Right renal pelvis (tissue), 4 donors: ENCODE measurements around the gene BRSK1. TPM values are rescaled to one million over a fixed set of nuclear protein-coding genes. Genes with fewer than 3 reads are reported as not detected.
"Not testable (repeated sequence)": the region's sequence is repeated elsewhere in the genome, so short reads cannot be mapped to it uniquely, and the experiment has no call there.

Experiments
- DNase-seq, 4 donors: peaks; one replicate each; pipeline ENCODE4 v3.0.0-alpha.2; 2013; ENCODE audit warnings: low read depth in 4 of 4, low spot score in 3 of 4, missing footprints in 1 of 4
- polyA plus RNA-seq, 4 donors: library from polyadenylated mRNA; unstranded; fragments of 120-200 nt; gene quantifications; one replicate each; pipeline ENCODE4 v1.2.1, GENCODE V29; 2013; ENCODE audit not compliant: insufficient read length in 4 of 4

BRSK1 gene
- polyA plus RNA-seq, 4 donors, result 14.1 to 16.7 (median 16.2) TPM

DNA sequence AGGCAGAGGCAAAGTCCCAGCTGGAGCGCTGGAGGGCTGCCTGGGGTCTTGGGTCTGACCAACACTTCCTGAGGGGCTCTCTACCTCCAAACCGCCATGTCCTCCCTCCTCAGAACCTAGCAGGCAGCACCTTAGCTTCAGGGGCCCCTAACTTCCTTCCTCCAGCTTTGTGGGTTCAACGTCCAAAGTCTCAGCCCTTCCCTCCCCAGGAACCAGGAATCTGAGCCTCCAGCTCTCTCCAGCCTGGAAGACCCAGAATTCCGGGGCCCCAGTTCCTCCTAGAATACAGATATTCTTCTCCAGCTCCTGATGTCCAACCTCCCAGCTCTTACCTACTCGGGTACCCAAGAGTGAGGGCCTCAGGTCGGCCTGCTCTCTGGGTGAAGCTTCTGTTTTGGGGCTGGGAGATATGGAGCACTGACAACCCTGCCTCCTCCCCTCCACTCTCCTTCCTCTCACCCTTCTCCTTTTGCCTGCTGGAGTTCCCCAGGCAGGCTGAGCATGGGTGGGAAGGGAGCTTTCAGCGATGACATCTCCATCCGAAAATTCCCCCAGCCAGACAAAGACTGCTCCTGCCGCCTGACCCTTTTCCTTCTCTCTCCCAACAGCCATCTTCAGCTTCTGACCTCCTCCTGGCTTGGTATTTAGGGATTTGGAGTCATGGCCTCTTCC is 37.8 kb downstream of the BRSK1 start:
- no peak for DNase-seq

DNA sequence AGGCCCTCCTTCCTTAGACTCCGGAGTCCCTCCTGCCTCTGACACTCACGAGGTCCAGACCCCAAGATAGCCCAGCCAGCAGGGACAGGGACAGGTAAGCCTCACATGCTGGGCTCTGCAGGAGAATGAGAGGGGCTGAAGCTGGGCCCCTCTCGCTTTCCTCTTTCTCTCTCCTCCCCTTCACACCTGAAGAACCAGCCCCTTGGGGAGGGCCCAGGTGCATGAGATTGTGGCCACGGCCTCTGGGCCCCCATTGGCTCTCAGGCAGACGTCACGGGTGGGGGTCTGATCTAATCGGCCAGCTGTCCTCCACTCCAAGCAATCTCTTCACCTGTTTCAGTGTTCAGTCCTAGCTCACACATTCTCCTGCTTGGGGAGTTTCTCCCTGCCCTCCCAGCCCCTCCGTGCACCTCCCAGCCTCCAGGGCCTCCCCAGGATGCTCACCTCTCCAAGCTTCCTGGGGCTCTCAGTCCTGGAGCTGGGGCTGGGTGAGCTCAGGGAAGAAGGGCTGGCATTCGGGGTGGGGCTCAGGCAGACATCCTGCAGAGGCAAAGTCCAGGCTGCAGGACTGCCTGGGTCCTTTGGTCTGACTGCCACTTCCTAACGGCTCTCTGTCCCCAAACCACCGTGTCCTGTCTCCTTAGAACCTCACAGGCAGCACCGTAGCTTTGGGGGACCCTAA is 38.5 kb downstream of the BRSK1 start:
- no peak for DNase-seq

DNA sequence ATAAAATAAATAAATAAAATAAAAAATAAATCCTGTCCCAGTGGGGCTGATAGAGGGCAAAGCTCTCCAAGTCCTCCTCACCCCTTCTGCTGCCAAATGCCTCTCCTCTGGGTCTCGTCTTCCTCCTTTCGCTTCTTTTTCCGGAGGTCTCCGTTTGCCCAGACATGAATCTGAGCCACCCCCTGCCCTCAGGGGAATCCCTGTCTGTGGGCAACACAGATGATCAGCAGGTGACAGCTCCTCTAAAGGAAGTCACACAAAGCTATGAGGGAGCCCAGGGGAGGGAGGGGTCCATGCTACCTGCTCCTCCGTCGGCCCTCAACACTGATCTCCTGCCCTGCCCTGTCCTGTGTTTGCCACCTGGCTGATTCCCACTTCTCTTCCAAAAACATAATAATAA is 40.9 kb downstream of the BRSK1 start:
- DNase-seq, result no peak

DNA sequence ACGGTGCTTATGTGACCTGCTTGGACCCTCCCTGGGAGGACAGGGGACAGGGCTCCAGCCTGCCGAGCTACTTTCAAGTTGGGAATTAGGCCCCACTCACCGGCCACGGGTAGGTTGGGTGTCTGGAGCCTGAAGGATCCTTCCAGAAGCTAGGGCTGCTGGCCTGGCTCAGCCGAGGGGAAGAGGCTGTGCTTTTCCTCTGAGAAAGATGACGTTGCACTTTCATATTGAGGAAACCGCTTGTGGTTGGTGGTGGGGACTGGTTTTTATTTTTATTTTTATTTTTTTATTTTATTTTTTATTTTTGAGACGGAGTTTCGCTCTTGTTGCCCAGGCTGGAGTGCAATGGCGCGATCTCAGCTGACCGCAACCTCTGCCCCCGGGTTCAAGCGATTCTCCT is 41.4 kb downstream of the BRSK1 start, which contains the start of gene TMEM150B:
TSS of gene TMEM150B (minus strand) at position 170 of the 400 bp plus-strand sequence. CDS start 4,305 bp downstream, outside the sequence.
- no peak for DNase-seq

DNA sequence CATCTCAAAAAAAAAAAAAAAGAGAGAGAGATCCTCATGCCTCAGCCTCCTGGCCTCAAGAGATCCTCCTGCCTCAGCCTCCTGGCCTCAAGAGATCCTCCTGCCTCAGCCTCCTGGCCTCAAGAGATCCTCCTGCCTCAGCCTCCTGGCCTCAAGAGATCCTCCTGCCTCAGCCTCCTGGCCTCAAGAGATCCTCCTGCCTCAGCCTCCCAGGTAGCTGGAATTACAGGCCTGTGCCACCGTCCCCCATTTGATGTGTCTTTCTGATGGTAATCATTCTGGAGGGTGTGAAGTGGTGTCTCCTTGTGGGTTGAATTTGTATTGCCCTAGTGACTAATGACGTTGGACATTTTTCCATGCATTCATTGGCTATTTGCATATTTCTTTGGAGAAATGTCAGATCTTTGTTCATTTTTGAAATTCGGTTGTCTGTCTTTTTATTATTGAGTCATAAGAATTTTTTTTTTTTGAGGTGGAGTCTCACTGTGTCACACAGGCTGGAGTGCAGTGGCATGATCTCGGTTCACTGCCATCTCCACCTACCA is 45.0 kb downstream of the BRSK1 start:
- not testable (repeated sequence) for DNase-seq

DNA sequence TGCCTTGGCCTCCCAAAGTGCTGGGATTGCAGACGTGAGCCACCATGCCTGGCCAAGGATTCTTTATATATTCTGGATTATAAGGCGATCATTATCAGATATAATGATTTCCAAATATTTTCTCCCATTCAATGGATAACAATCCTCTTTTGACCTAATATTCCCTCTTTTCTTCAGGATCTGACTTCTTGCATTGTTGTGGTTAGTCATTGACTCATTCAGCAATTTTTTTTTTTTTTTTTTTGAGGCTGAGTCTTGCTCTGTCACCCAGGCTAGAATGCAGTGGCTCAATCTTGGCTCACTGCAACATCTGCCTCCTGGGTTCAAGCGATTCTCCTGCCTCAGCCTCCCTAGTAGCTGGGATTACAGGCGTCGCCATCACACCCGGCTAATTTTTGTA is 46.0 kb downstream of the BRSK1 start:
- DNase-seq, result not testable (repeated sequence)

DNA sequence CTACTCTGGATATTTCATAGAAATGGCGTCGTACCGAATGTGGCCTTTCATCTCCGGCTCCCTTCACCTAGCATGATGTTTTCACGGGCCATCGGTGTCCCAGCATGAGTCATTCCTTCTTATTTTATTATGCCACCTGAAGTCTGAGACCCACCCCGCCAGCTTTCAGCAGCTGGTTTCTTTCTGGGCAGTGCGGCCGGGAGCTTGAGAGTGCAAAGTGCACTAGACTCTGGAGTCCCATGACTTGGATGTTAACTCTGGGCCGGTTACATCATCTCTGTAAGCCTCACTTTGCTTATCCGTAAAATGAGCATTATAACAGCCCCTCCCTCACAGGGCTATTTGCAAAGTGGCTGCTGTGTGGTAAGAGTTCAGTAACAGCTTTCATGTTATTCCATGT is 50.1 kb downstream of the BRSK1 start:
- no peak for DNase-seq

DNA sequence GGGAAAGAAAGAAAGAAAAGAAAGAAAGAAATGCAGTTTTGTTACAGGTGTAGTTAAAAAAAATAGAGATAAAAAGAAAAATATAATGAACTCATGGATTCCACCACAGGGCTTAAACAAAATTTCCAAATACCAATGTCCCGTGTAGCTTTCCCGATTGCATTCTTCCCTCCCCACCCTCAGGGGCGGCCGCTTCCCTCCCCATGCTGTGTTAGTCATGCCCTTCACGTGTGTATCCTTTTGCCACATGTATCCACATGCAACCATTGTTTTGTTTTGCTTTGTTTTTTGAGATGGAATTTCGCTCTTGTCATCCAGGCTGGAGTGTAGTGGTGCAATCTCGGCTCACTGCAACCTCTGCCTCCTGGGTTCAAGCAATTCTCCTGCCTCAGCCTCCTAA is 52.3 kb downstream of the BRSK1 start:
- DNase-seq, result no peak

DNA sequence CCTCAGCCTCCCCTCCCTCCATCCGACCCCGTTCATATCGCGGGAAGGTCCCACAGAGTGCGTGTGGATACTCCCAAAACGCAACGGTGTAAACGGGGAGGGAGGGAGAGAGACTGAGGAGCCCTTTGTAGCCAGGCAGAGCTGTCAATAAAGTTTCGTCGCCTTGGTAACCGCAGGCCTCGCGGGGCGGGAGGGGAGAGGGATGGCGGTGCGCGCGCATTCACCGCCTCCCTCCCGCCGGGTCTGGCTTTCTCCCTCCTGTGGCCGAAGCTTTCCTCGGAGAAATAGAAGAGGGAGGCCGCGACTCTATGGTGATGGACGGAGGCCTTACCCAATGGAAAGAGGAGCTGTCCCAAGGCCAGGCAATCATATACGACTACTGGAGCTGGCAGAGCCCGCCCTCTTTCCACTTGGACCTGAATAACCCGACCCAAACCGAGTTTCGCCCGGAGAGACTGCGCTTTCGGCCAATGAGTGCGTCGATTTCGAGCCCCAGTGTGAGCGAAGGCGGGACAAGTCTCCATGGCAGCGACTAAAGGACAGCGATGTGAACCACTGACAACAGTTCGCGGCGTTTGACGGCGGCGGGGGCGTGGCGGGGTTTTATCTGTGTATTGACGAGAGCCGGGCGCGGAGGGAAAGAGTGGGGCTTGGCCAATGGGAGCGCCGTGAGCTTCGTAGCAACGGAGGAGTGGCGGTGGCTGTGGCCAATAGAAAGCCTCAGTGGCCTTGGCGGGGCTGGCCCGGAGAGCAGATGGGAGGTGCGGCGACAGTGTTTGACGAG is 55.5 kb downstream of the BRSK1 start, which contains the start of gene KMT5C:
TSS of gene KMT5C (plus strand) at position 772 of the 784 bp plus-strand sequence. CDS start 2,061 bp downstream, outside the sequence.
- peak; percentile 100 for DNase-seq

DNA sequence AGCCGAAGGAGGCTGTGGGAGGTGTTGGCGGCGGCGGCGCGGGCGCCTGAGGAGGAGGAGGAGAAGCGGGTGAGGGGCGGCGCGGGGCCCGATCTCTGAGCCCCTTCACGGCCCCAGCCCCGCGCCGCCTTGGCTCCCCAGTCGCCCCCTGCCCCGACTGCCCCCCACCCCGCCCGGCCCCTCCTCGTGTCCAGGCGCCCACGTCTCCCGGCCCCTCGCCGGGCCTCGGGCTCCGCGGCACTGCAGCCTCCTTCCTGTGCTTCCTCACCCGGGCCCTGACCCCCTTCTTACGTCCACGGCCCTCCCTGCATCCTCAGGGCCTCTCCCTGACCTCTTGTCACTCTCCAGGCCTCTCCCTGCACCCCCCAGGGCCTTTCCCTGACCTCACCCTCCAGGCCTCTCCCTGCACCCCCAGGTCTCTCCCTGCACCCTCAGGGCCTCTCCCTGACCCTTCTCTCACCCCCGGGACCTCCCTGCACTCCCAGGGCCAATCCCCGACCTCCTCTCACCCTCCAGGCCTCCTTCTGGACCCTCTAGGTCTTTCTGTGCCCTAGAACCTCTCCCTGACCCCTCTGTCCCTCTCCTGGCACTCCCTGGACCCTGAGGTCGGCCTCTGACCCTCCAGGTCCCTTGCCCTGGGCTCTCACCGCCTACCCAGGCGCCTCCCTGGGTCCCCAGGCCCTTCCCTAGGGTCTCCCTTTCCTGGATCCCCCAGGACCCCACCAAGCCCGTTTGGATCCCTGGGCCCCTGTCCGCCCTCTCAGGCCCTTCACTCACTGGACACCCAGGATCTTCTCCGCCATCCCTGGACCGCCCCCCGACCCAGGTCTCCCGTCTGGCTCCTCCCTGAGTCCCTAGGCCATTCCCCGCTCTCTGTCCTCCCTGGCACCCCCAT is 56.3 kb downstream of the BRSK1 start:
- no peak for DNase-seq

DNA sequence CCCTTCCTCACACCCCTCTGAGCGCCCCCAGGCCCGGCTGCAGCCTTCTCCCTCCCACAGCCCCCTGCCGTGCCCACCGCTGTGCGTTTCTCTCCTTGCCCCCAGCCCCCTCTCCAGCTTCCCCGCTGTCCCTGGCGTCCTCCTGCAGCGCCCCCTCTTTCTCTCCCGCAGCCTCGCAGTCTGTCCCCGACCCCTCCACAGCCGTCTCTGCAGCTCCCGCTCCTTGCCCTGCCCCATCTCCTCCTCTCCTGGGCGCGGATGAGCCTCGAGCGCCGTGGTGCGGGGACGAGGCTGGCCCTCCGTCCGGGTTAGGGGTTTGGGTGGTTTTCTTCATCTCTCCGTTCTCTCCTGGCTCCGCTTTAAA is 57.0 kb downstream of the BRSK1 start:
- DNase-seq, result no peak

DNA sequence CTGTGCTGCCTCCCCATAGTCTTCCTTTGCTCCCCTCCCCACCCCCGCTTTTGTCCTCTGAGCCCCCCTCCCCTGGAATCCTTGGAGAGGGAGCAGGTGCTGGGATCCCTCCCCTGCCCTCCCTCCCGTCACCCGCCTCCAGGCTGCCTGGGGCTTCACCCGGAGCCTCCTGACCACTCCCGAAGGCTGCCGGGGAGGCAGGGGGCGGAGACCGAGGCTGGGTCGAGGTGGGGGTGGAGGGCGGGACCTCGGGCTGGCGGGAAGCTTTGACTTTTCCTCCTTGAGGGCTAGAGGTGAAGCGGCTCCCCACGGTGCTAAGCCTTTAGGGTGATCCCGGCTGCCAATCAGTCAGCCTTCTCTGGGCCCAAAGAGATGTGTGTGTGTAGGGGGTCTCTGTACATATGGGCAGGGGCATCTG is 57.4 kb downstream of the BRSK1 start:
- no peak for DNase-seq

DNA sequence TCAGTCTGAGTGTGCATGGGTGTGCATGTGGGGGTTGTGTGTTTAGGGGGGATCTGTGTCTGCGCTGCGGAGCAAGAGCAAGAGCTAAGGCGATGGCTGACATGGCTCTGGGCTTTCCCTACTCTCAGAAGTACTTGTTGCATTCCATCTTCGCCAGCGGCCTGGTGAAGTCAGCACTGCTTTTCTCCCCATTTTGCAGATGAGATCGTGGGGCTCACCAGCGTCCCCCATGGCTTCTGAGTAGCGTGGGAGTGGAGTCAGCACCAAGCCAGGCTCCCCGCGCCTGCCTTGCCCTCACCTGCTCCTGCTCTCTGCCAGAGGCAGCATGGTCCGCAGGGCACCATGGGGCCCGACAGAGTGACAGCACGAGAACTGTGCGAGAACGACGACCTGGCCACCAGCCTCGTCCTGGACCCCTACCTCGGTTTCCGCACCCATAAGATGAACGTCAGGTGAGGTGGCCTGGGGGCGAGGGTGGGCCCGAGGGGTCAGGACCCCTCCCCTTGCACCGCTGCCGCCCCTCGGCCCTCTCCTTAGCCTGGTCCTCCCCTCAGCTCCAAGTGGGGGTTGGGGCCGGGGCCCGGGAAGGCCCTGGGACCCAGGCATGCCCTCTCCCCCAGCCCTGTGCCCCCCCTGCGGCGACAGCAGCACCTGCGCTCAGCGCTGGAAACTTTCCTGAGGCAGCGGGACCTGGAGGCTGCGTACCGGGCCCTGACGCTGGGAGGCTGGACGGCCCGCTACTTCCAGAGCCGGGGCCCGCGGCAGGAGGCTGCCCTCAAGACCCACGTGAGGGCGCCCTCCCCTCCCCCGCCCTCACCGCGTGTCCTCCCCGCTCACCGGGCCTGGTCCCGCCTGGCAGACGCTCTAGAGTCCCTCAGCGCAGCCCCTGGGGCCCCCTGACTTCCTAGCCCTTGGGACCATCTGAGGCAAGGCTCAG is 58.1 kb downstream of the BRSK1 start:
- DNase-seq, result no peak

DNA sequence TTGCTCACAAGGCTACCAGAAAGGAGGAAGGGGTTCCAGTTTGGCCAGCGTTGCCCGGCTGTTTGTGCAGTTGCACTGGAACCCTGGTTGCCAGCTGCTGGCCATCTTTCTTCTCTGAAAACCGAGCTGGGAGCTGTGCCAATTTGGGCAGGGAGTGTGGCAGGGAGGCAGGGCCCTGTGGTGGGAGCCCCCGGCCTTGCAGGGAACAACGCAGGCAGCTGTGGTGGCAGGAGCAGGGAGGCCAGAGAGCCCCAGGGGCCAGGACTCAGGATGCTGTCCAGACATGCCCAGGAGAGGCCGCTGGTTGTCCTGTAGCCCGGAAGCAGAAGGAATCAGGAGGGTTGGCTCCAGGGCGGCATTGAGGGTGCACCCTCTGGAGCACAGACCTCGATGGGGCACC is 60.6 kb downstream of the BRSK1 start:
- DNase-seq, result no peak

DNA sequence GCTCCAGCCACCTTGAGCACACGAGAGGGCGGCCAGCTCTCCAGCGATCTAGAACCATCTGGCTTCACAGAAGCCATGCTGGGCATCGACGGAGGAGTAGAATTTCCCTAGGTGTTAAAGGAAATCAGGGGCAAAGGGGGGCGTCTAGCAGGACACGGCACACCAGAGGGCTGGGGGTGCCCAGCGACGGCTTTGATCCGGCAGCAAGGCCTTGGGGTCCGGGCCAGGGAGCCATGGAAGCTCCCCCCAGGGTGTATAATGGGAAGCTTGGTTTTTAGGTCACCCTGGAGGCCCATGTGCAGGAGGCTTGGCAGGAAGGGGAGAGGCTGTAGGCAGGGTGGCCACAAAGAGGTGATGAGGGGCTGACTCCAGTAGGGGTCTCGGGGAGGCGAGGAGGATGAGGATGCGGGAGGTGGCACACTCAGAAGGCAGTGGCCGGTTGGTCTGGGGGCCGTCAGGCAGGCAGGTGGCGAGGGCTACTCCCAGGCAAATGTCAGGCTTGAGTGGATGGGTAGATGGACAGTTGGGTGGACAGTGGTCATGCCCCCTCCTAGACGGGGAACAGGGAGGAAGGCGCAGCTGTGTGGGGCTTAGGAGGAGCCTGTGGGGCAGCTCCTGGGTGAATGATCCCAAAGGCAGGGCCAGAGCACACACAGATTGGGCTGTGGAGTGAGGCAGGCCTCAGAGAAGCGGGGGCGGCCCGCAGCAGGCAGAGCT is 61.5 kb downstream of the BRSK1 start:
- no peak for DNase-seq

DNA sequence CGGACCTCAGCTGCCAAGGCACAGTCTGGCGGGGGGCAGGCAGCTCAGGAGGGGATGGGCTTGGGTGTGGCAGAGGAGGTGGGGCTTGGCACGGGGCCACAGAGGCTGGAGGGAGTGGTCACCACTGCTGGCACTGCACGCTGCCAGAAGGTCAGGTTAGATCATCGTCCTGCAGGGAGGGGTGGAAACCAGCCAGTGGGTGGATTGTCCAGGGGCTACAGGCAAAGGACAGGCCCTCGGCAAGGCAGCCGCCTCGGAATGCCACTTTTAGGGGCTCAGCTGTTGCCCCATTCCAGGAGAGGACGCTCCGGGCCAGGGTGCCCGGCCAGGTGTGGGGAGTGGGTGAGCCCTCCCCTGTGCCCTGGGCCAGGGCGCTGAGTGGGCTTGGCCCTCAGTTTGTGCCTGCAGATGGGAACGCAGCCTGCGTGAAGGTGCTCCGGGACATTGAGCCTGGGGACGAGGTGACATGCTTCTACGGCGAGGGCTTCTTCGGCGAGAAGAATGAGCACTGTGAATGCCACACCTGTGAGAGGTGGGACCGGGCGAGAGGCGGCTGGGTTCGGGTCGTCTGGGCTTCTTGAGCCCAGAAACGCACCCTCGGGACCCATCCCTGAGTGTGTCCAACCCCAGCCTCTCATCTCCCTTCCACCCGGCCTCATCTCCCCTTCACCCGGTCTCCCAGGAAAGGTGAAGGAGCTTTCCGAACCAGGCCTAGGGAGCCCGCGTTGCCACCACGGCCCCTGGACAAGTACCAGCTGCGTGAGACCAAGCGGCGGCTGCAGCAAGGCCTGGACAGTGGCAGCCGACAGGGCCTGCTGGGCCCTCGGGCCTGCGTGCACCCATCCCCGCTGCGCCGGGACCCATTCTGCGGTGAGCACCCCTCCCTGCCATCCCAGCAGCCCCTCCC is 62.3 kb downstream of the BRSK1 start:
- no peak for DNase-seq

DNA sequence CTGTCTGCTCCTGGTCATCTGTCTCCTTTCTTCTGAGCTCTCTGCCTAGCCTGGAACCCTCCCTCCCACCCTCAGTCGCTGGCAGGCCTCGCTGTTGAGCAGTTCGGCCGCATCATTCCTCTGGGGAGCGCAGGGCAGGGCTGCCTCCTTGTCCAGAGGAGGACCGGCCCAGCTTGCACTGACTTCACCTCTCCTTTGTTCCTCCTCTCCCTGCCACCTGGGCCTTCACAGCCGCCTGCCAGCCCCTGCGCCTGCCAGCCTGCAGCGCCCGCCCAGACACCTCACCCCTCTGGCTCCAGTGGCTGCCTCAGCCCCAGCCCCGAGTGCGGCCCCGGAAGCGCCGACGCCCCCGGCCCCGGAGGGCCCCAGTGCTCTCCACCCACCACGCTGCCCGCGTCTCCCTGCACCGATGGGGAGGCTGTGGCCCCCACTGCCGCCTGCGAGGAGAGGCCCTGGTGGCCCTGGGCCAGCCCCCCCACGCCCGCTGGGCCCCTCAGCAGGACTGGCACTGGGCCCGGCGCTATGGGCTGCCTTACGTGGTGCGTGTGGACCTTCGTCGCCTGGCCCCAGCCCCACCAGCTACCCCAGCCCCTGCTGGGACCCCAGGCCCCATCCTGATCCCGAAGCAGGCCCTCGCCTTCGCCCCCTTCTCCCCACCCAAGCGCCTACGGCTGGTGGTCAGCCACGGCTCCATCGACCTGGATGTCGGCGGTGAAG is 63.1 kb downstream of the BRSK1 start:
- DNase-seq, result no peak
